DMS 273 treated with DMSO at 0.1 percent for 48 hours (cell line): Measurements from ENCODE around the gene PTPN1.
A peak's percentile ranks its signal among the peaks of the same experiment; 100 is the strongest.
"Not testable (repeated sequence)": the region's sequence is repeated elsewhere in the genome, so short reads cannot be mapped to it uniquely, and the experiment has no call there.

ENCODE experiments used
- DNase-seq: peaks from one replicate; lab custom pipeline; 2025; lab: John Stamatoyannopoulos, UW

PTPN1 gene

GRCh38 chr20:50610212-50610718 is 100.1 kb downstream of the PTPN1 start:
- DNase-seq, result no peak

GRCh38 chr20:50611128-50611810 is 101.1 kb downstream of the PTPN1 start:
- DNase-seq, result no peak

- no peak for DNase-seq
Observed at GRCh38 chr20:50613438-50614169, 103.4 kb downstream of the PTPN1 start.

- DNase-seq, result no peak
Observed at GRCh38 chr20:50615407-50615806, 105.2 kb downstream of the PTPN1 start.

- DNase-seq, result no peak
Observed at GRCh38 chr20:50617022-50617421, 106.8 kb downstream of the PTPN1 start.

- no peak for DNase-seq
Observed at GRCh38 chr20:50618537-50618936, 108.4 kb downstream of the PTPN1 start.

GRCh38 chr20:50620459-50620858 is 110.3 kb downstream of the PTPN1 start:
- DNase-seq, result not testable (repeated sequence)

- DNase-seq, result no peak
Observed at GRCh38 chr20:50621068-50621665, 111.0 kb downstream of the PTPN1 start.

GRCh38 chr20:50624351-50625016 is 114.3 kb downstream of the PTPN1 start:
- no peak for DNase-seq

- peak; percentile 62 for DNase-seq
Observed at GRCh38 chr20:50625986-50626677, 115.9 kb downstream of the PTPN1 start.

- no peak for DNase-seq
Observed at GRCh38 chr20:50627747-50628146, 117.6 kb downstream of the PTPN1 start.

- DNase-seq, result no peak
Observed at GRCh38 chr20:50628332-50628731, 118.1 kb downstream of the PTPN1 start.

- no peak for DNase-seq
Observed at GRCh38 chr20:50628853-50629669, 118.9 kb downstream of the PTPN1 start.

- DNase-seq, result no peak
Observed at GRCh38 chr20:50629670-50630045, 119.5 kb downstream of the PTPN1 start.

- no peak for DNase-seq
Observed at GRCh38 chr20:50630578-50631263, 120.5 kb downstream of the PTPN1 start.

GRCh38 chr20:50632236-50632635 is 122.1 kb downstream of the PTPN1 start:
- DNase-seq, result no peak

GRCh38 chr20:50632701-50633100 is 122.5 kb downstream of the PTPN1 start:
- no peak for DNase-seq

GRCh38 chr20:50633361-50633760 is 123.2 kb downstream of the PTPN1 start:
- DNase-seq, result no peak

GRCh38 chr20:50634191-50634590 is 124.0 kb downstream of the PTPN1 start:
- no peak for DNase-seq
